D721Med (cell line): ENCODE measurements around the gene TMPRSS4.

Experiments used
- DNase-seq: peaks from one replicate; pipeline ENCODE4 v3.0.0; 2011; ENCODE audit warnings: low spot score; ENCODE audit not compliant: insufficient read length
- FAIRE-seq: peaks from 2 replicates; lab custom pipeline; 2011; peaks lifted over from hg19 to GRCh38; lab: Jason Lieb, UNC
- TF ChIP-seq, protein P1 (sequence below): IDR thresholded peaks from 2 replicates; pipeline ENCODE4 v1.5.1; 2012; ENCODE audit warnings: mild to moderate bottlenecking, control low read depth; ENCODE audit not compliant: insufficient read depth; ENCODE audit errors: missing control alignments

Gene TMPRSS4

DNA sequence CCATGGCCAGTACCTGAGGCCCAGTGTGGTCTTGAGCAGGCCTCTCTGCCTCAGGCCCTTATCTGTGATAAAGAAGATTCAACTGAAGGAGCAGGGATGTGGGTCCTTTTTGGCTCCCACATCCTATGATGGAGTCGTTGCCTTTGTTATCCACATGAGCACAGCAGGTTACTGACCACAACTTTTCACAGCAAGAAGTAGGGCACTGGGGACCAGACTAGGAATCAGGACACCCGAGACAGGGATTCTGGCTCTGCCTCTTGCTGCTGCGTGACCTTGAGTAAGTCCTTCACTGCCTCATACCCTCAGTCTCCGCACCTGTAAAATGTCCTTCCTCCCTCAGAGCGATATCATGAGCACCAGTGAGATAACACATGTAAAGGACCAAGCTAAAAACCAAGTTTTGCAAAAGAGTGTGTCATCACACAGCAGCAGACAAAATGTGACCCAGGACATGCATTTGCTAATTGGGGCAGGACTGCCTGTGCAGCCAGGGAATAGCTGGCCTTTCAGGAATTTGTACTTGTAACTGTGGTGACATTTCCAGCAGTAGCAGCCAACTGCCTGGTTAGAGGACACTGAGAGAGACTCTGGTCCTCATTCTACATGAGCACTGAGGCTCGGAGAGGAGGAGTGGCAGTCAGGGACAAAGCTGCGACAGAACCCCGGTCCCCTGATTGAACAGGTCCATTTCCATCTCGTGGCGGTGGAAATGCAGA lies 23.1 kb downstream of the TMPRSS4 start:
- no peak for FAIRE-seq
- DNase-seq: no peak
- TF ChIP-seq, protein P1, sequence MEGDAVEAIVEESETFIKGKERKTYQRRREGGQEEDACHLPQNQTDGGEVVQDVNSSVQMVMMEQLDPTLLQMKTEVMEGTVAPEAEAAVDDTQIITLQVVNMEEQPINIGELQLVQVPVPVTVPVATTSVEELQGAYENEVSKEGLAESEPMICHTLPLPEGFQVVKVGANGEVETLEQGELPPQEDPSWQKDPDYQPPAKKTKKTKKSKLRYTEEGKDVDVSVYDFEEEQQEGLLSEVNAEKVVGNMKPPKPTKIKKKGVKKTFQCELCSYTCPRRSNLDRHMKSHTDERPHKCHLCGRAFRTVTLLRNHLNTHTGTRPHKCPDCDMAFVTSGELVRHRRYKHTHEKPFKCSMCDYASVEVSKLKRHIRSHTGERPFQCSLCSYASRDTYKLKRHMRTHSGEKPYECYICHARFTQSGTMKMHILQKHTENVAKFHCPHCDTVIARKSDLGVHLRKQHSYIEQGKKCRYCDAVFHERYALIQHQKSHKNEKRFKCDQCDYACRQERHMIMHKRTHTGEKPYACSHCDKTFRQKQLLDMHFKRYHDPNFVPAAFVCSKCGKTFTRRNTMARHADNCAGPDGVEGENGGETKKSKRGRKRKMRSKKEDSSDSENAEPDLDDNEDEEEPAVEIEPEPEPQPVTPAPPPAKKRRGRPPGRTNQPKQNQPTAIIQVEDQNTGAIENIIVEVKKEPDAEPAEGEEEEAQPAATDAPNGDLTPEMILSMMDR: no peak

DNA sequence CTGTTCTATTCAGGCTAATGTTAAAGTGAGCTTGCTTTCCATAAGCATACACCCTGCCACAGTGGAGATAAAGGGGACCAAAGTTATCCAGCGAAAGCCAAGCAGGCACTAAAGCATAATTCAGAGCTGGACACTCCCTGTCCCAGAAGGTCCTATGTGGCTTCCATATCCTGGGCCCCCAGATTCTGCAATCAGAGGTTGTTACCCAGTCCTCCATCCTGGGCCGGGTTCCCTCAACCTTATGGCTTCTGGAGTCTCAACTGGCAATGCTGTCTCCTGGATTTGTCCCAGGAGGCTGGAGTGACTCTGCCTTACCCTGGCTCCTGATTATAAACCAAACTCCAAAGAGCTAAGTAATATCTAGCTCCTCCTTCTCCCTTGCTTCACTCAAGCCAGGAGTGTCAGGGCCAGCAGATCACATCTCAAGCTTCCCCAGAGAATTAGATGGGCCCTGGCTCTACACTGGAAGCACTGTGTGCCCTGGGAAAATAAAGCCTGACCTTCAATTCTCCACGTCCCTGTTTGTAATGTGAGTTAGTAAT lies 23.9 kb downstream of the TMPRSS4 start:
- DNase-seq (no peak), FAIRE-seq (no peak)
- TF ChIP-seq, protein P1: no peak

DNA sequence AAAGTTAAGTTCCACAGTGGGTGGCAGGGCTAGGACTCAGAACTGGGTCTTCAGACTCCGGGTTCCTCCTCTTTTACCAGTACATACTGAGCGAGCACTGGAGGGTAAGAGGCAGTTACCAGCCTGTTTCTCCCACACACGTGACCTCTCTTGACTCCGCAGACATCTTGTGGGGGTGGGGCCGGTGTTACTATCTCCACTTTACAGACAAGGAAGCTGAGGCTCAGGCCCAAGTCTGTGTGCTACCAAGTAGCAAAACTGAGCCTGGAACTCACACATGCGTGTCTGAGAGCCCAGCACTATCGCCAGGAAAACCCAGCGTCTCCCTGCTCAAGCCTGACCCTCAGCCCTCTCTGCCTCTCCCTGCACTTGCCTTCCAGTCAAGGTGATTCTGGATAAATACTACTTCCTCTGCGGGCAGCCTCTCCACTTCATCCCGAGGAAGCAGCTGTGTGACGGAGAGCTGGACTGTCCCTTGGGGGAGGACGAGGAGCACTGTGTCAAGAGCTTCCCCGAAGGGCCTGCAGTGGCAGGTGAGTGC lies 25.9 kb downstream of the TMPRSS4 start:
- TF ChIP-seq, protein P1: no peak
- FAIRE-seq (no peak), DNase-seq (no peak)

DNA sequence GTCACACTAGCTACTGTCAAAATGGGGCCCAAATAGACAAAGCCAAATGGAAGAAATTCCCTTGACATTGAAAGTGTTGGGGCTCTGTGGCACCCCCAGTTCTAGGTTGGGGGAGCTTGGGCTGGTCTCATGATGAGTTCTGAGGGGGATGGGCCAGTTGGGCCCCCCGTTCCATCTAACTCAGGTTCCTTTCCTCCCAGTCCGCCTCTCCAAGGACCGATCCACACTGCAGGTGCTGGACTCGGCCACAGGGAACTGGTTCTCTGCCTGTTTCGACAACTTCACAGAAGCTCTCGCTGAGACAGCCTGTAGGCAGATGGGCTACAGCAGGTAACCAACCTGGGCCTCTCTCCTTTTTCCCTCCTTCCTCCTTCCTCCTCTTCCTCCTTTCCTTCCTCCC lies 27.6 kb downstream of the TMPRSS4 start:
- TF ChIP-seq, protein P1: no peak
- FAIRE-seq (no peak), DNase-seq (no peak)

DNA sequence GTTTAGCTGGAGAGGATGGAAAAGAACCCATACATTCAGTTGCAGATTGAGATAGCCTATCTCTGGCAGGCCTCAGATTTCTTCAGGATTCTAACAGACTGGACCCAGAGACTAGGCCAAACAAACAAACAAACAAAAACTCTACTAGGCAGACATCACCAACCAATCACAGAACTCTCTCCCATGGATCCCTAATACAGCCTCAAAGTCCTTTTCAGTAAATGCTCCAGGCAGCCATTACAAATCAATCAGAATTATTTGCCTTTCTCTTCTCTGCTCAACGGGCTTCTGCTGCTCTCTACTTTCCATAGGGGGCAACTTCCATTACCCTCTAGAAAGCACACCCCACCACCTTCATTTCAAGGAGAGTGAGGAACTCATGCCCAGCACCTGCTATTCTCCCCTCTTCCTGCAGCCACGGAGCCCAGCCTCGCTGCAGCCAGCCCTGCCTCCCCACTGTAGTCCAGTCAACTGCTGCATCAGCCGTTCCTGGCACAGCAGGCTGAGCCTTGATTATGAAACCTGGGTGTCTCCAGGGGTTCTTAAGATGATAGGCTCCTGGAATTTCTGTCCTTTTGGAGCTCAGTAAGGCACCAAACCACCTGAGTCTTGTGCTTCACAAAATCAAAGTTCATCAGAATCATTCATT lies 28.9 kb downstream of the TMPRSS4 start:
- no peak for FAIRE-seq
- TF ChIP-seq, protein P1: no peak
- DNase-seq: no peak

DNA sequence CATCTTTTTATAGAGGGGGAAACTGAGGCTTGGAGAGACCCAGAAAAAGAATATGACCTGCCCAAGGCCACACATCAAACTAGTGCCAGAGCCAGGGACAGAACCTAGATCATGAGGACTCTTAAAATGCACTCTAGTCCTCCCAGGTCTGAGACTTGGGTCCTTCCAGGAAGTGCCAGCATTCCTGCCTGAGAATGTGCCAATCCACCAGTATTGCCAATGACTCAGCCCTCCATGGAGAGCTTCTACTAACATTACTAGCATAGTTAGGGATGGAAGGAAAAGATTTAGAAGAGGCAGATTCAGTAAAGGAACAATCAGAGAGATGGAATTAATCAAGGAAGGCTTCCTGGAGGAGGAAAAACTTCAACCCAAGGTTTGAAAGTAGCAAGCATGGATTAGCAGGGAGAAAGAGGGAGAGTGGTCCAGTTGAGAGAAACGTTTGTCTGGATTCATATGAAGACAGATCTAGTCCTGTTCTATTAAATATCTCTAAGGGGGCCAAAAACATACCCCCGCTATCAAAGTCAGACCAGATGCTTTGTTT lies 30.0 kb downstream of the TMPRSS4 start:
- DNase-seq: no peak
- TF ChIP-seq, protein P1: no peak
- FAIRE-seq: no peak
